K562 (cell line): ENCODE measurements around the gene ARHGAP24. TPM values are rescaled to one million over a fixed set of nuclear protein-coding genes. Genes with fewer than 3 reads are reported as not detected.

Experiments used
- ATAC-seq: fragments of 200-7000 bp; cut with Tn5 transposase; 3 replicates; pipeline ENCODE4 v1.9.1; 2020; ENCODE audit warnings: moderate library complexity
- BruUV-seq: library from RNA; stranded (reverse); fragments of 400-500 nt; replicated peaks from 2 replicates; lab custom pipeline; 2021; lab: Mats Ljungman, UMichigan
- CTCF ChIA-PET: fragments of 300-600 bp; formaldehyde crosslinking; extraction: SDS; loops from one replicate; lab custom pipeline; 2021; ENCODE audit warnings: low intra/inter-chr PET ratio; lab: Yijun Ruan, JAX
- POLR2A ChIA-PET: fragments of 300-600, 350-650 bp; sonication (Branson Sonifier 250); formaldehyde crosslinking; extraction: SDS; loops from one replicate; lab custom pipeline; 2021; ENCODE audit warnings: antibody characterized with exemption, inconsistent platforms; lab: Yijun Ruan, JAX
- DNase-seq, 4 experiments: peaks; one replicate each; pipeline versions ENCODE4 v3.0.0 to v3.0.0-alpha.2; 2011 to 2018; ENCODE audit warnings: low spot score in 3 of 4, mixed read lengths in 3 of 4; ENCODE audit errors: extremely low read depth in 1 of 4
- FAIRE-seq: peaks from 2 replicates; lab custom pipeline; 2011; peaks lifted over from hg19 to GRCh38; lab: Jason Lieb, UNC
- H2AFZ ChIP-seq: 2 replicates; pipeline ENCODE4 v1.6.0; 2011; ENCODE audit warnings: low read depth, low read length, control low read depth, inconsistent platforms
- H3K27ac ChIP-seq: fragments of 200-600 bp; 3 replicates; pipeline ENCODE4 v1.8.0; 2011; ENCODE audit warnings: low read depth, mild to moderate bottlenecking, control low read depth, inconsistent platforms, low read length, moderate library complexity, mixed read lengths; ENCODE audit errors: extremely low read depth
- H3K27me3 ChIP-seq, 2 experiments: fragments of 300-600 bp in 1 of 2; 2 replicates in 1 of 2; 3 replicates in 1 of 2; pipeline versions ENCODE4 v1.6.0 to v1.8.0; 2011; ENCODE audit warnings: inconsistent platforms in 2 of 2, low read length in 2 of 2, mild to moderate bottlenecking in 1 of 2, mixed read lengths in 1 of 2, moderate library complexity in 1 of 2; ENCODE audit not compliant: control insufficient read depth in 2 of 2, insufficient read depth in 2 of 2
- H3K36me3 ChIP-seq: fragments of 300-600 bp; 3 replicates; pipeline ENCODE4 v1.8.0; 2011; ENCODE audit warnings: mild to moderate bottlenecking, low read length, inconsistent platforms; ENCODE audit not compliant: control insufficient read depth, insufficient read depth
- H3K4me1 ChIP-seq, 2 experiments: fragments of 200-600 bp in 1 of 2; replicated peaks in 1 of 2; 2 replicates in 1 of 2; 3 replicates in 1 of 2; pipeline versions ENCODE4 v1.5.1 to v1.8.0; 2011; ENCODE audit warnings: inconsistent platforms in 2 of 2, low read length in 2 of 2, mild to moderate bottlenecking in 1 of 2, mixed read lengths in 1 of 2, moderate library complexity in 1 of 2; ENCODE audit not compliant: control insufficient read depth in 2 of 2, insufficient read depth in 2 of 2
- H3K4me2 ChIP-seq: 2 replicates; pipeline ENCODE4 v1.6.1; 2011; ENCODE audit warnings: low read length, control low read depth, inconsistent platforms, mixed read lengths; ENCODE audit not compliant: insufficient read depth
- H3K4me3 ChIP-seq: fragments of 200-600 bp; sonication (generic), shearing (Covaris generic); 2 replicates; pipeline ENCODE4 v1.5.1; 2016; ENCODE audit warnings: control low read depth, inconsistent platforms
- H3K79me2 ChIP-seq: fragments of 200-600 bp; 3 replicates; pipeline ENCODE4 v1.8.0; 2011; ENCODE audit warnings: low read length, inconsistent platforms; ENCODE audit not compliant: control insufficient read depth, insufficient read depth
- H3K9ac ChIP-seq, 2 experiments: 2 replicates each; pipeline versions ENCODE4 v1.6.0 to v1.6.1; 2011; ENCODE audit warnings: low read depth in 2 of 2, low read length in 2 of 2, control low read depth in 1 of 2, inconsistent platforms in 1 of 2, mild to moderate bottlenecking in 1 of 2, mixed read lengths in 1 of 2; ENCODE audit not compliant: insufficient read depth in 1 of 2
- H3K9me1 ChIP-seq: one replicate; pipeline ENCODE4 v1.6.0; 2011; ENCODE audit warnings: inconsistent platforms, mild to moderate bottlenecking, low read length, moderate library complexity; ENCODE audit not compliant: control insufficient read depth, insufficient read depth
- H3K9me3 ChIP-seq: replicated peaks from 2 replicates; pipeline ENCODE4 v1.5.1; 2011; ENCODE audit warnings: low read depth, low read length, inconsistent platforms; ENCODE audit not compliant: control insufficient read depth, insufficient read depth
- H4K20me1 ChIP-seq: replicated peaks from 2 replicates; pipeline ENCODE4 v1.6.1; 2011; ENCODE audit warnings: low read length, inconsistent platforms, mixed read lengths; ENCODE audit not compliant: control insufficient read depth, insufficient read depth
- ADNP ChIP-seq: fragments of 200-800 bp; sonication (Bioruptor generic); IDR thresholded peaks from 2 replicates; pipeline ENCODE4 v1.6.1; 2016; ENCODE audit warnings: missing genetic modification characterization, missing compliant biosample characterization
- BHLHE40 ChIP-seq: IDR thresholded peaks from 2 replicates; pipeline ENCODE4 v1.6.1; 2011; ENCODE audit warnings: low read length, improper control_type of control experiment
- E4F1 ChIP-seq: fragments of 250-450 bp; sonication (Bioruptor Pico); IDR thresholded peaks from 2 replicates; pipeline ENCODE4 v1.5.0; 2021; ENCODE audit warnings: mild to moderate bottlenecking, borderline replicate concordance
- HMG20B ChIP-seq: fragments of 250-450 bp; sonication (Bioruptor Pico); IDR thresholded peaks from 2 replicates; pipeline ENCODE4 v1.5.0; 2021; ENCODE audit warnings: mild to moderate bottlenecking
- POLR2G ChIP-seq: fragments of 200-400 bp; formaldehyde crosslinking; IDR thresholded peaks from 2 replicates; pipeline ENCODE4 v1.6.1; 2017; ENCODE audit warnings: low read depth, mild to moderate bottlenecking, antibody characterized with exemption, low read length, moderate library complexity
- RBBP5 ChIP-seq: fragments of 200-600 bp; sonication (generic); IDR thresholded peaks from 2 replicates; pipeline ENCODE4 v1.6.1; 2012; ENCODE audit warnings: borderline replicate concordance, mild to moderate bottlenecking, low read length, control low read depth, inconsistent platforms; ENCODE audit not compliant: insufficient read depth, poor library complexity, severe bottlenecking
- XRCC3 ChIP-seq: fragments of 450-650 bp; IDR thresholded peaks from 2 replicates; pipeline ENCODE4 v1.6.1; 2017; ENCODE audit warnings: mild to moderate bottlenecking, moderate library complexity
- YY1 ChIP-seq, 3 experiments: IDR thresholded peaks; 2 replicates each; pipeline ENCODE4 v1.6.1; 2011; ENCODE audit warnings: low read length in 2 of 3, mild to moderate bottlenecking in 2 of 3, moderate library complexity in 2 of 3, borderline replicate concordance in 1 of 3, control low read depth in 1 of 3, low read depth in 1 of 3; ENCODE audit not compliant: insufficient read depth in 3 of 3, insufficient replicate concordance in 2 of 3, control insufficient read depth in 1 of 3, insufficient read length in 1 of 3; ENCODE audit errors: extremely low read depth in 1 of 3
- ZNF592 ChIP-seq: fragments of 450-650 bp; IDR thresholded peaks from 2 replicates; pipeline ENCODE4 v1.6.1; 2017; ENCODE audit warnings: antibody characterized with exemption, mild to moderate bottlenecking
- WGBS: fragments of 100-300 bp; shearing (Covaris generic); methylation state at CpG from one replicate; pipeline ENCODE4 v1.1.6; 2016; ENCODE audit warnings: low coverage, mixed read lengths; ENCODE audit not compliant: insufficient coverage; ENCODE audit errors: missing lambda C conversion rate; 5-methylcytosine and 5-hydroxymethylcytosine counted together
- in situ Hi-C: fragments of 300-500 bp; cut with MboI; formaldehyde crosslinking; loops from 4 replicates; pipeline ENCODE4 v1.15.0; 2018; ENCODE audit warnings: inconsistent platforms, mixed read lengths
- intact Hi-C: fragments of 100-400 bp; cut with micrococcal nuclease; formaldehyde crosslinking; loops from 2 replicates; pipeline ENCODE4 v1.14.2; 2022
- polyA plus RNA-seq, 8 experiments: library from polyadenylated mRNA; depleted of rRNA in 4 of 8; stranded (reverse) in 5 of 8; unstranded in 3 of 8; fragments of >200 nt; fragmentation: Nextera tagmentation in 2 of 8; fragmentation: Illumina TruSeq in 1 of 8; extraction: Ambion mirVana in 2 of 8; extraction: Trizol in 1 of 8; gene quantifications; 2 replicates each; pipeline versions ENCODE4 v1.2.1 to v1.2.3, GENCODE V29; 2011 to 2014; ENCODE audit warnings: inconsistent platforms in 1 of 8, missing spikeins in 1 of 8
- total RNA-seq, 7 experiments: library from RNA; depleted of rRNA in 6 of 7; stranded (reverse); fragments of >200 nt in 6 of 7; fragmentation: Illumina TruSeq in 2 of 7; extraction: Trizol in 2 of 7; gene quantifications; 2 replicates each; pipeline versions ENCODE4 v1.2.1 to v1.2.3, GENCODE V29; 2011 to 2021; ENCODE audit warnings: low replicate concordance in 1 of 7

Gene ARHGAP24
- total and polyA plus RNA-seq, 9 of the 15 experiments (the other 6 are each of a cell fraction or from before 2014, with no cell fraction given), result 8.0 to 22.6 (median 14.0) TPM

DNA sequence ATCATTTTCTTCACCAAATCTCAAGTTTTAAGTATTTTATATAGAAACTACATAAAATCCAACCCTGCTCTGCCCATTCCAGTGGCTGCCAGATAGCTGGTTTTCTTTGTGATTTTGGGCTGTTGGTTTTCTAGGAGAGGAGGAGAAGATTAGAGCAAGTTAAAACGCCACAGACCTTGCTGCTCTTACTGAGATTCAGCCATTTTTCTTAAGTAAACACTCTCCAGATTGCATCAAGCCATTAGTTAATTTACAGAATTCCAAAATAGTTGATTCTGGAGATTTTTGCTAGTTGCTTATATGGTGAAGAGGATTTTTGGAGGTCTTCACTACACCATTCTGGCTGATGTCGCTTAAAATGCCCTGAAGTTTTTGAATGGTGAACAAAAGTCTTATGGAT is 518.7 kb downstream of the ARHGAP24 start:
- in situ Hi-C loops, result no loop called here
- Histone ChIP-seq H3K4me1 (no peaks in the 10 kb centered on the region), H3K36me3 (no peaks in the 10 kb centered on the region; the same call in 2 of the 3 replicates), H3K4me2 (no peak overlapping the region), H3K9ac (no peak overlapping the region), H3K4me3 (no peak overlapping the region), H3K27me3 (no peaks in the 10 kb centered on the region), H3K27ac (no peak overlapping the region), H3K9me3 (no peaks in the 10 kb centered on the region), H4K20me1 (no peaks in the 10 kb centered on the region), H3K79me2 (no peaks in the 10 kb centered on the region), H3K9me1 (no peaks in the 10 kb centered on the region), H2AFZ (no peak overlapping the region)
- ChIA-PET CTCF (no interaction called here), POLR2A (no interaction called here)
- DNase-seq (no peak), ATAC-seq (no peak), FAIRE-seq (no peak)
- no TSS peak for BruUV-seq
- 49% methylated on average over 2 of the region's 2 CpGs for WGBS
- TF ChIP-seq RBBP5, result no peak
- no peak for TF ChIP-seq YY1 (IDR thresholded peaks at IDR 0.05; ENCODE audit: borderline replicate concordance in 1 of 3, control insufficient read depth in 1 of 3, extremely low read depth in 1 of 3, insufficient read depth in 3 of 3, insufficient read length in 1 of 3, insufficient replicate concordance in 2 of 3, low read depth in 1 of 3, low read length in 2 of 3)
- no peak for TF ChIP-seq POLR2G
- TF ChIP-seq XRCC3, result no peak
- TF ChIP-seq ADNP, result no peak
- intact Hi-C loops, result no loop called here

DNA sequence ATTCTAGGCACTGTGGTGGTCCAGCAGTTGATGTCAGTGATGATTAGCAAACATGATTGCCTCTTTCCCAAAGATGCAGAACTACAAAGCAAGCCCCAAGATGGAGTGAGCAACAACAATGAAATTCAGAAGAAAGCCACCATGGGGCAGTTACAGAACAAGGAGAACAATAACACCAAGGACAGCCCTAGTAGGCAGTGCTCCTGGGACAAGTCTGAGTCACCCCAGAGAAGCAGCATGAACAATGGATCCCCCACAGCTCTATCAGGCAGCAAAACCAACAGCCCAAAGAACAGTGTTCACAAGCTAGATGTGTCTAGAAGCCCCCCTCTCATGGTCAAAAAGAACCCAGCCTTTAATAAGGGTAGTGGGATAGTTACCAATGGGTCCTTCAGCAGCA is 519.6 kb downstream of the ARHGAP24 start:
- intact Hi-C loops (no loop called here), in situ Hi-C loops (no loop called here)
- no peak overlapping the region for H3K4me2 ChIP-seq
- no peaks in the 10 kb centered on the region for H3K27me3 ChIP-seq
- no peak for DNase-seq
- no peaks in the 10 kb centered on the region for H4K20me1 ChIP-seq
- H3K9me3 ChIP-seq, result no peaks in the 10 kb centered on the region
- H3K4me1 ChIP-seq, result no peaks in the 10 kb centered on the region
- H3K79me2 ChIP-seq, result no peaks in the 10 kb centered on the region
- H2AFZ ChIP-seq, result no peak overlapping the region
- ATAC-seq, result no peak
- H3K36me3 ChIP-seq, result no peaks in the 10 kb centered on the region; the same call in 2 of the 3 replicates
- no peaks in the 10 kb centered on the region for H3K9me1 ChIP-seq
- POLR2A ChIA-PET, result no interaction called here
- no peak for FAIRE-seq
- H3K9ac ChIP-seq, result no peak overlapping the region
- no peak overlapping the region for H3K27ac ChIP-seq
- CTCF ChIA-PET, result no interaction called here
- no peak overlapping the region for H3K4me3 ChIP-seq
- BruUV-seq, result no TSS peak
- no peak for TF ChIP-seq ZNF592
- TF ChIP-seq BHLHE40, result no peak
- TF ChIP-seq HMG20B (CRISPR knock-in tag), result no peak
- TF ChIP-seq E4F1 (CRISPR knock-in tag), result no peak
